Activated CD4-positive, alpha-beta T cell treated with anti-CD3 and anti-CD28 coated beads, Interleukin-2, amount 50 U/mL, for 16 hours (primary cell): ENCODE results near the gene LEUTX.
A peak's percentile ranks its signal among the peaks of the same experiment; 100 is the strongest.
"Not testable (repeated sequence)": the region's sequence is repeated elsewhere in the genome, so short reads cannot be mapped to it uniquely, and the experiment has no call there.

Source experiments
- DNase-seq: peaks from one replicate; pipeline ENCODE4 v3.0.0-alpha.2; 2020

LEUTX gene

DNA sequence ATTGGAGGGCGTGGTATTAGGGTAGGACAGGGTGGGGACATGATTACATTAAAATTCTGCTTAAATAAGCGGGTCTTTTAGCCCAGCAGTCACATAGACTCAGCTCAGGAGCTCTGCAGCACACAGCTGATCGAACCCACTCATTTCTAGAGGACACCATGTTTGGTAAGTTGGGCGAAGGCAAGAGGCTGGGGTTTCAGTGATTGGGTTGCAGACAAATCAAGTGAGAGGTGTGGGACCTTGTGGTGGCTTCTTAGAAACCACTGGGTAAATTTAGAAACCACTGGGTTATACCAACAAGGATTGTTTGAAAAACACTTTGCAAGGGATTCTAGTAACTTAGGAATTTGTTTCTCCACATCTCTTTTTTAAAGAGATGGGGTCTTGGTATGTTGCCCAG is at the start of gene LEUTX:
TSS of gene LEUTX (plus strand) at position 92 of the 400 bp plus-strand sequence. CDS start at position 159, 67 bp downstream.
- DNase-seq, result peak; percentile 87

GRCh38 chr19:39729594-39729993 is 49.1 kb upstream of the LEUTX start:
- DNase-seq, result no peak

DNA sequence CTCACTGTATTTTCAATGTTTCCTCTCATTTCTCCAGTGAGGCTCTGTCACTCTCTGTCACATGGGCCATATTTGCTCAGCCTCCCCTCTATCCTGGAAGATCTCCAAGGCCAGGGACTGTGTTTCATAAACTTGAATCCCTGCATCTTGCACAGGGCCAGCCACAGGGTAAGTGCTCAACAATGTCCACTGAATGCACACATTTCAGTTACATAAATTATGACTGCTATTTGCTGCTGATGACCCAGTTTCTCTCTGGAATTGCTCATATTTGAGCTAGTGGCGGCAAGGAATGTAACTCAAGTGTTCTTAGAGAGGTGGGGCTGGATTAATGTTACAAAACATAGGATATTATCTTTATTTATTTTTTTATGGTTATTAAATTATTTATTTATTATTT is 47.0 kb upstream of the LEUTX start:
- no peak for DNase-seq

DNA sequence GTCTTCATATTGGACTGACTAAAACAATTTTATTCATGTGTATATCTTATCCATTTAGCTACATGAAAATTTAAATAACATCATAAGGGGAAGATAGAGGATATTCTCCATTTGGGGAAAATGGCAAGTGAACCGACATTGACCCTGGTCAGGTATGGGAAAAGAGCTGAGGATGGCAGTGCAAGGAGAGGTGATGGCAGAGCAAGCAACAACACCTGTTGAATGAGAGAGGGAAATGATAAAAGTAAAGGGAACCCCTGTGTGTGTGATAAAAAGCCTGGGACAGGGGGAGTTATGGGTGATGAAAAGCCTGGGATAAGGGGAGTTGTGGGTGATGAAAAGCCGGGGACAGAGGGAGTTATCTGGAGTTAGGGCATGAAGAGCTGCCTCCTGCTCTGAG is 44.8 kb upstream of the LEUTX start:
- no peak for DNase-seq

- peak; percentile 14 for DNase-seq
Observed at GRCh38 chr19:39735688-39736087, 43.0 kb upstream of the LEUTX start.

DNA sequence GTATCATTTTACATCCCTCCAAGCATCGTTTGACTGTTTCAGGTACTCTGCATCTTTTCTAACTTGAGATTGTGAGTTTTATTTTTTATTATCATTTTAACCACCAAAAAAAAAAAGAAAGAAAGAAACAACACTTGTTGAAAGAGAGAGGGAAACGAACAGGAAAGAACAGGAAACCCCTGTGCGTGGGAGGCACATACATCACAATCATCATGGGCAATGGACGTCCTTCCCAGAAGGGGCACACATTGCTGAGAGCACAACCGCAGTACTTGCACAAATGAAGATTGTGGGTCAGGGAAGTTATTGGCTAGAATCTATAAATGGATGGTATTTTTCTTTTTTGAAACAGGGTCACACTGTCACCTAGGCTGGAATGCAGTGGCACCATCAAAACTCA is 42.6 kb upstream of the LEUTX start:
- DNase-seq, result no peak

GRCh38 chr19:39737351-39737750 is 41.3 kb upstream of the LEUTX start:
- DNase-seq, result no peak

GRCh38 chr19:39737891-39738290 is 40.8 kb upstream of the LEUTX start, which contains the start of gene CLC:
TSS of gene CLC (minus strand) at chr19:39738029. CDS start at chr19:39737952, 77 bp downstream.
- DNase-seq, result no peak

DNA sequence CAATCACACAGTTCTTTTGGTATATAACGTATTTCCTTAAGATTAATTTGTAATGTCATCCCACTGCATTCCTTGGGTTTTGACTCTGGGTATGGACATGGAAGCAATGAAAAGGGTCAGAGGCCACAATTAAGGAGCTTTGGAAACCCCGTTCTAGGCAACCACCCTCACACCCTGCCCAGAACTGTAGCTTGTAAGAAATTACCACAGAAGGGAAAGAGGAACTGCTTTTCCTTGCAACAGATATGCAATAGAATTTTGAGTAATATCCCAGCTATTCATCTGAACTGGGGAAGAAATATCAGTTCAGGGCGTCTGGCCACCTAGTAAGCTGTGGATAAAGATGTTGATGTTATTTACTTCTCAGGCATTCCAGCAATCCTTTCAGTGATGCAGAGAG is 39.8 kb upstream of the LEUTX start:
- DNase-seq, result no peak

DNA sequence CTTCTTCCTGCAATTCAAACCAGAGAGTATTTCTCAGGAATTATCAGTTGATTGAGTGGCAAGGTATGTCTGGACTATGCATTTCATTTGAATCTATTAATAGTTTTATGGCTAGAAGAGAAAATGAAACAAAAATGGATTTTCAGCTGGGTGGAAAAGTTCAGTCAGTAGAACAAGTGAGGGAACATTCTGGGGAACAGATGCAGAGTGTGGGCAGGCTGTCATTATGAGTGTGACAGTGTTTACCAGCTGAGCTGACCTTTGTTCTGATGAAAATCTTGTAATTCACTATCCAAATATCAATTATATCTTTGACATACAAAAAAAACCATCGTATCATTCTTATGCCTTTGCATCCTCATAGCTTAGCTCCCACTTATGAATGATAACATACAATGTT is 38.3 kb upstream of the LEUTX start:
- DNase-seq, result no peak

- DNase-seq, result no peak
Observed at GRCh38 chr19:39745643-39746042, 33.0 kb upstream of the LEUTX start.

GRCh38 chr19:39746836-39747529 is 31.7 kb upstream of the LEUTX start:
- DNase-seq, result no peak

DNA sequence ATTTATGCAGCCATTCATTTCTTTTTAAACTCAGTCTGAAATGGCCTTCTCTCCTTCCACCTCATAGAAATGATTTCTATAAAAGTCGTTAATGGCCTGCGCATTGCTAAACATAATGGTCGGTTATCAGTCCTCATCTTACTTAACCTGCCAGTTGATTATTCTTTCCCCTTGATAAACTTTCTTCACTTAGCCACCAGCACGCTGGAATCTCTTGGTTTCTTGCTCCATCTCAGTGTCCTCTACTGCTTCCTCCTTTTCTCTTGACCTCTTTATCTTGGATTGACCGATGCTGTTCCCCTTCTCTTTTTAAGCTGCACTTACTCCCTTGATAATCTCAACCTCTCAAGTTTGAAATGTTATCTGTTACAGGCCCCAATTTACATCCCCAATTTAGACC is 28.7 kb upstream of the LEUTX start:
- DNase-seq, result no peak

- DNase-seq, result peak; percentile 22
Observed at GRCh38 chr19:39752390-39752789, 26.3 kb upstream of the LEUTX start.

GRCh38 chr19:39752795-39753194 is 25.9 kb upstream of the LEUTX start:
- DNase-seq, result no peak

- no peak for DNase-seq
Observed at GRCh38 chr19:39754544-39754943, 24.1 kb upstream of the LEUTX start.

DNA sequence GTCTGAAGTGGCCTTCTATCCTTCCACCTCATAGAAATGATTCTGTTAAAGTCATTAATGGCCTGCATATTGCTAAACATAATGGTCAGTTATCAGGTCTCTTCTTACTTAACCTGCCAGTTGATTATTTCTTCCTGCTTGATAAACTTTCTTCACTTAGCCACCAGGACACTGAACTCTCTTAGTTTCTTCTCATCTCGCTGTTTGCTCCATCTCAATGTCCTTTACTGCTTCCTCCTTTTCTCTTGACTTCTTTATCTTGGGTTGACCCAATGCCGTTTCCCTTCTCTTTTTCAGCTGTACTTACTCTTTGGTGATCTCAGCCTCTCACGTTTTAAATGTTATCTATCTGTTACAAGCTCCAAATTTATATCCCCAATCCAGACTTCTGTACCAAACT is 23.7 kb upstream of the LEUTX start:
- no peak for DNase-seq

DNA sequence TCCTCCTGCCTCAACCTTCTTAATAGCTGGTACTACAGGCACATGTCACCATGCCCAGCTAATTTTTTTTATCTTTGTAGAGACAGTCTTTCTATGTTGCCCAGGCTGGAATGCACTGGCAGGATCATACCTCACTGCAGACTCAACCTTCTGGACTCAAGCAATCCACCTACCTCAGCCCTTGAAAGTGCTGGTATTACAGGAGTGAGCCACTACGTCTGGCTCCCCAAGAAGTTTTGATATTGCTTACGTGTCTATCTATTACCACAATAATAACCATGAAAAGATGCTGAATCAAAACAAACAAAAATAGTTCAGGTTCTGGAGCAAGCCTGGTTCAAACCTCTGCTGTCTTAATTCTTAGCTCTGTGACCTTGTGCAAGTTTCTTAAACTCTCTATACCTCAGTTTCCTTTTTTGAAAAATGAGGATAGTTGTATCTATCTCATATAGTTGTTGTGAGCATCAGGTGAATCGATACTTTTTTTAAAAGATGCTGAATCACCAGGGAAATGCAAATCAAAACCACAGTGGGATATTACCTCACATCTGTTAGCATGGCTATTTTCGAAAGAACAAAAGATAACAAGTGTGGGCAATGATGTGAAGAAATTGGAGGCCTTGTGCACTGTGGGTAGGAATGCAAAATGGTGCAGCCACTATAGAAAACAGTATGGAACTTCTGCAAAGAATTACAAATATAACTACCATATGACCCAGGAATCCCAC is 19.0 kb upstream of the LEUTX start:
- no peak for DNase-seq

DNA sequence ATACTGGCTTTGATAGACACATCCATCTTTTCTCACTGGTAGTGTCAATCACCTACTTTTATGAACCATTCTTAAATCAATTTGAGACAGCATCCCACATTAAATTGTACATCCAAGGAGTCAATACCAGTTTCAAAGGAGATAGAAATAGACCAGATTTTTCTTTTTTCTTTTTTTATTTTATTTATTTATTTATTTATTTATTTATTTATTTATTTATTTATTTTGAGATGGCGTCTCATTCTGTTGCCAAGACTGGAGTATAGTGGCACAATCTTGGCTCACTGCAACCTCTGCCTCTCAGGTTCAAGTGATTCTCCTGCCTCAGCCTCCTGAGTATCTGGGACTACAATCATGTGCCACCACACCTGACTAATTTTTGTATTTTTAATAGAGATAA is 16.8 kb upstream of the LEUTX start:
- not testable (repeated sequence) for DNase-seq

GRCh38 chr19:39765091-39766076 is 13.3 kb upstream of the LEUTX start:
- DNase-seq, result peak; percentile 33

- DNase-seq, result no peak
Observed at GRCh38 chr19:39768334-39768733, 10.3 kb upstream of the LEUTX start.

- no peak for DNase-seq
Observed at GRCh38 chr19:39768786-39769185, 9.9 kb upstream of the LEUTX start.

GRCh38 chr19:39780894-39781293 is 2.2 kb downstream of the LEUTX start:
- no peak for DNase-seq
